ENCODE data around the gene CENPS. TPM values are rescaled to one million over a fixed set of nuclear protein-coding genes. Genes with fewer than 3 reads are reported as not detected.

CENPS gene
- total and polyA plus RNA-seq, 9 of the 15 experiments (the other 6 are each of a cell fraction or from before 2014, with no cell fraction given), result 10.2 to 36.0 (median 26.0) TPM

DNA sequence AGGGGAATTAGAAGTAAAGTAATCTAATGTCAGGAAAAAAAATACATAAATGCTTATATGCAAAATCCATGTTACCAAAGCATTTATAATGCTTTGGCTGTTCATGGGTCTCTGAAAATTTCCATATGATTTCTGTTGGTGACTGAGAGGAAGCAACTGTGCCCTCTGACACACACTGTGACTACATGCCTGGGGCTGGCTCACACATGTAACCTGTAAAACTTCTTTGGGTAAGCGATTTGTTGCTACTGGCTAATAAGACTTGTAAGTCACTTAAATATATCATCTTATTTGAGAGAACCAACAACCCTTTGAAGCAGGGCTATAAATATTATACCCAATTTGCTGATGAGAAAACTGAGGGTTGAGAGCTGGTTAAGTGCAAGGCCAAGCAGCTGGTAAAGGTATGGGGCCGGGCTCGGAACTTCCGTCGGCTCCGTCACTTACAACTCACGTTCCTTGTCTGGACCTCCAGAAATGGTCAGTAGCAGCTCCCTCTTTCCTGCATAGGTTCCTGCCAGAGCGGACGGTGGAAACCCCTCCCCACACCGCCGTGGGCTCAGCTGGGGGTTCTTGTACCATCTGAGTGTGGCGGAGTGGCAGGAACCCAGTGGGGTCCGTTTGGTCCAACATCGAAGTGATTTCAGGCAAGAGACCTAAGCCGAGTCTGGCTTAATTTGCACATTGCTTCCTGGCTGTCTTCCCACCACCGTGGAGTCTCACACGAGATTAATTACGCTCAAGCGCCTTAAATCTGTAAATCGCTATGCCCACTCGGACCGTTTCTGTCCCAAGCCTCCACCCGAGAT is 41.4 kb downstream of the CENPS start (continued):
- TF ChIP-seq SP1 (CRISPR knock-in tag; IDR thresholded peaks at IDR 0.05) (0 out of 2 replicates have a peak, but pooled peaks have one; percentile 4), HSF4 (CRISPR knock-in tag; IDR thresholded peaks at IDR 0.05; ENCODE audit: borderline replicate concordance) (no peak), RBM15 (IDR thresholded peaks at IDR 0.05; ENCODE audit: insufficient read depth, low read length) (no peak), CHD4 (IDR thresholded peaks at IDR 0.05; ENCODE audit: insufficient read depth, insufficient replicate concordance, low read depth, low read length, poor library complexity, severe bottlenecking) (peak; percentile 84), TRIM28 (IDR thresholded peaks at IDR 0.05) (no peak), EP400 (IDR thresholded peaks at IDR 0.05) (no peak), AFF1 (IDR thresholded peaks at IDR 0.05; ENCODE audit: low read depth in 1 of 2, partially characterized antibody in 2 of 2) (no peak), ZNF224 (CRISPR knock-in tag; IDR thresholded peaks at IDR 0.05) (no peak), DEAF1 (CRISPR knock-in tag; IDR thresholded peaks at IDR 0.05) (no peak), KDM1A (IDR thresholded peaks at IDR 0.05) (peak; percentile 89 to 95), DPF2 (IDR thresholded peaks at IDR 0.05) (peak; percentile 31; the same call in 1 of the 2 replicates), PPARD (CRISPR knock-in tag; IDR thresholded peaks at IDR 0.05) (no peak), CHD2 (IDR thresholded peaks at IDR 0.05; ENCODE audit: low read depth, low read length) (no peak), GTF2A2 (tag; IDR thresholded peaks at IDR 0.05) (no peak), ZNF23 (CRISPR knock-in tag; IDR thresholded peaks at IDR 0.05) (no peak), SFPQ (IDR thresholded peaks at IDR 0.05; ENCODE audit: low read depth, low read length) (no peak), ZBTB12 (CRISPR knock-in tag; IDR thresholded peaks at IDR 0.05) (no peak)
- TF ChIP-seq, protein P1, sequence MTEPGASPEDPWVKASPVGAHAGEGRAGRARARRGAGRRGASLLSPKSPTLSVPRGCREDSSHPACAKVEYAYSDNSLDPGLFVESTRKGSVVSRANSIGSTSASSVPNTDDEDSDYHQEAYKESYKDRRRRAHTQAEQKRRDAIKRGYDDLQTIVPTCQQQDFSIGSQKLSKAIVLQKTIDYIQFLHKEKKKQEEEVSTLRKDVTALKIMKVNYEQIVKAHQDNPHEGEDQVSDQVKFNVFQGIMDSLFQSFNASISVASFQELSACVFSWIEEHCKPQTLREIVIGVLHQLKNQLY (CRISPR knock-in tag; conservative IDR thresholded peaks at IDR 0.05), result no peak

Data from K562 (cell line).